HEK293 (cell line): Measurements from ENCODE around the gene SORD.

ENCODE experiments used
- CTCF ChIA-PET: fragments of 350-600 bp; formaldehyde crosslinking; extraction: SDS; loops from one replicate; lab custom pipeline; 2021; ENCODE audit warnings: antibody characterized with exemption; lab: Yijun Ruan, JAX
- POLR2A ChIA-PET: fragments of 300-600 bp; formaldehyde crosslinking; extraction: SDS; loops from one replicate; lab custom pipeline; 2020; ENCODE audit warnings: antibody characterized with exemption, inconsistent platforms; lab: Yijun Ruan, JAX
- H3K27ac ChIP-seq: fragments of 200-500 bp; sonication (Bioruptor generic); 2 replicates; pipeline ENCODE4 v1.5.1; 2014; ENCODE audit warnings: low read depth, low read length, control low read depth, inconsistent platforms; ENCODE audit errors: extremely low read depth
- H3K36me3 ChIP-seq, 2 experiments: fragments of 200-500 bp in 1 of 2; sonication (Bioruptor generic) in 1 of 2; 1 replicate in 1 of 2; 2 replicates in 1 of 2; pipeline ENCODE4 v1.5.1; 2014 to 2017; ENCODE audit warnings: inconsistent platforms in 2 of 2, low read length in 2 of 2; ENCODE audit not compliant: control insufficient read depth in 2 of 2, insufficient read depth in 1 of 2
- H3K4me1 ChIP-seq: fragments of 200-500 bp; sonication (Bioruptor generic); 2 replicates; pipeline ENCODE4 v1.5.1; 2014; ENCODE audit warnings: mild to moderate bottlenecking, low read length, inconsistent platforms; ENCODE audit not compliant: control insufficient read depth, insufficient read depth
- H3K4me3 ChIP-seq: 2 replicates; pipeline ENCODE4 v1.5.1; 2011; ENCODE audit warnings: low read depth, mild to moderate bottlenecking, control low read depth, low read length, moderate library complexity
- H3K9me3 ChIP-seq: fragments of 200-500 bp; sonication (Bioruptor generic); 2 replicates; pipeline ENCODE4 v1.5.1; 2014; ENCODE audit warnings: low read depth, low read length, inconsistent platforms; ENCODE audit not compliant: control insufficient read depth, insufficient read depth
- KLF1 ChIP-seq: fragments of 450-650 bp; formaldehyde crosslinking; IDR thresholded peaks from 2 replicates; pipeline ENCODE4 v1.5.1; 2016; ENCODE audit warnings: missing biosample characterization, missing genetic modification characterization
- REPIN1 ChIP-seq: fragments of 450-650 bp; formaldehyde crosslinking; IDR thresholded peaks from 2 replicates; pipeline ENCODE4 v1.5.1; 2017; ENCODE audit warnings: missing biosample characterization, missing genetic modification characterization, low read depth
- SETDB1 ChIP-seq: IDR thresholded peaks from one replicate; pipeline ENCODE4 v1.6.1; 2017; ENCODE audit warnings: mild to moderate bottlenecking, low read length, moderate library complexity, mixed read lengths; ENCODE audit not compliant: insufficient read length
- ZFP37 ChIP-seq: fragments of 450-650 bp; formaldehyde crosslinking; IDR thresholded peaks from 2 replicates; pipeline ENCODE4 v1.5.1; 2016; ENCODE audit warnings: missing biosample characterization, missing genetic modification characterization
- ZFP41 ChIP-seq: fragments of 450-650 bp; formaldehyde crosslinking; IDR thresholded peaks from 2 replicates; pipeline ENCODE4 v1.5.1; 2016; ENCODE audit warnings: missing biosample characterization, missing genetic modification characterization, borderline replicate concordance
- ZNF19 ChIP-seq: fragments of 450-650 bp; formaldehyde crosslinking; IDR thresholded peaks from 2 replicates; pipeline ENCODE4; 2016; ENCODE audit warnings: missing biosample characterization, missing genetic modification characterization, low read depth
- ZNF211 ChIP-seq: fragments of 450-650 bp; formaldehyde crosslinking; IDR thresholded peaks from 2 replicates; pipeline ENCODE4 v1.5.1; 2016; ENCODE audit warnings: low read depth, missing biosample characterization, missing genetic modification characterization
- ZNF324 ChIP-seq: fragments of 450-650 bp; formaldehyde crosslinking; IDR thresholded peaks from 2 replicates; pipeline ENCODE4 v1.5.1; 2016; ENCODE audit warnings: missing biosample characterization, missing genetic modification characterization
- ZNF394 ChIP-seq: fragments of 450-650 bp; formaldehyde crosslinking; IDR thresholded peaks from 2 replicates; pipeline ENCODE4 v1.5.1; 2016; ENCODE audit warnings: missing biosample characterization, missing genetic modification characterization, mild to moderate bottlenecking, moderate library complexity, borderline replicate concordance
- ZNF404 ChIP-seq: fragments of 450-650 bp; formaldehyde crosslinking; IDR thresholded peaks from 2 replicates; pipeline ENCODE4 v1.5.1; 2017; ENCODE audit warnings: missing biosample characterization, missing genetic modification characterization
- ZNF426 ChIP-seq: fragments of 450-650 bp; formaldehyde crosslinking; IDR thresholded peaks from 2 replicates; pipeline ENCODE4 v1.5.1; 2017; ENCODE audit warnings: missing biosample characterization, missing genetic modification characterization, mild to moderate bottlenecking, inconsistent platforms, moderate library complexity
- ZNF548 ChIP-seq: fragments of 450-650 bp; formaldehyde crosslinking; IDR thresholded peaks from 2 replicates; pipeline ENCODE4 v1.5.1; 2016; ENCODE audit warnings: missing biosample characterization, missing genetic modification characterization
- ZNF558 ChIP-seq: fragments of 450-650 bp; formaldehyde crosslinking; IDR thresholded peaks from 2 replicates; pipeline ENCODE4 v1.5.1; 2016; ENCODE audit warnings: missing biosample characterization, missing genetic modification characterization
- ZNF610 ChIP-seq: fragments of 450-650 bp; formaldehyde crosslinking; IDR thresholded peaks from 2 replicates; pipeline ENCODE4 v1.5.1; 2016; ENCODE audit warnings: missing biosample characterization, missing genetic modification characterization, borderline replicate concordance
- ZNF624 ChIP-seq: fragments of 450-650 bp; formaldehyde crosslinking; IDR thresholded peaks from 2 replicates; pipeline ENCODE4 v1.5.1; 2017; ENCODE audit warnings: missing biosample characterization, missing genetic modification characterization
- ZNF76 ChIP-seq: fragments of 450-650 bp; formaldehyde crosslinking; IDR thresholded peaks from 2 replicates; pipeline ENCODE4; 2016; ENCODE audit warnings: low read depth, missing biosample characterization, missing genetic modification characterization, borderline replicate concordance
- ZNF776 ChIP-seq: fragments of 450-650 bp; formaldehyde crosslinking; IDR thresholded peaks from 2 replicates; pipeline ENCODE4 v1.5.0; 2017; ENCODE audit warnings: missing biosample characterization, missing genetic modification characterization, borderline replicate concordance
- ZNF837 ChIP-seq: fragments of 450-650 bp; formaldehyde crosslinking; IDR thresholded peaks from 2 replicates; pipeline ENCODE4 v1.5.1; 2016; ENCODE audit warnings: missing biosample characterization, missing genetic modification characterization
- ZSCAN16 ChIP-seq: fragments of 450-650 bp; formaldehyde crosslinking; IDR thresholded peaks from 2 replicates; pipeline ENCODE4 v1.5.1; 2016; ENCODE audit warnings: missing biosample characterization, missing genetic modification characterization
- TF ChIP-seq, protein P1 (sequence below): fragments of 450-650 bp; IDR thresholded peaks from 2 replicates; pipeline ENCODE4 v1.5.1; 2018; ENCODE audit warnings: missing biosample characterization, mild to moderate bottlenecking, missing genetic modification characterization
- TF ChIP-seq, protein P2 (sequence below): fragments of 450-650 bp; formaldehyde crosslinking; IDR thresholded peaks from 2 replicates; pipeline ENCODE4 v1.5.1; 2017; ENCODE audit warnings: missing biosample characterization, missing genetic modification characterization
- TF ChIP-seq, protein P3 (sequence below): fragments of 450-650 bp; formaldehyde crosslinking; IDR thresholded peaks from 2 replicates; pipeline ENCODE4 v1.5.1; 2016; ENCODE audit warnings: missing biosample characterization, missing genetic modification characterization
- TF ChIP-seq, protein P4 (sequence below): fragments of 450-650 bp; formaldehyde crosslinking; IDR thresholded peaks from 2 replicates; pipeline ENCODE4 v1.5.1; 2016; ENCODE audit warnings: missing biosample characterization, missing genetic modification characterization, low read depth

Gene SORD

DNA sequence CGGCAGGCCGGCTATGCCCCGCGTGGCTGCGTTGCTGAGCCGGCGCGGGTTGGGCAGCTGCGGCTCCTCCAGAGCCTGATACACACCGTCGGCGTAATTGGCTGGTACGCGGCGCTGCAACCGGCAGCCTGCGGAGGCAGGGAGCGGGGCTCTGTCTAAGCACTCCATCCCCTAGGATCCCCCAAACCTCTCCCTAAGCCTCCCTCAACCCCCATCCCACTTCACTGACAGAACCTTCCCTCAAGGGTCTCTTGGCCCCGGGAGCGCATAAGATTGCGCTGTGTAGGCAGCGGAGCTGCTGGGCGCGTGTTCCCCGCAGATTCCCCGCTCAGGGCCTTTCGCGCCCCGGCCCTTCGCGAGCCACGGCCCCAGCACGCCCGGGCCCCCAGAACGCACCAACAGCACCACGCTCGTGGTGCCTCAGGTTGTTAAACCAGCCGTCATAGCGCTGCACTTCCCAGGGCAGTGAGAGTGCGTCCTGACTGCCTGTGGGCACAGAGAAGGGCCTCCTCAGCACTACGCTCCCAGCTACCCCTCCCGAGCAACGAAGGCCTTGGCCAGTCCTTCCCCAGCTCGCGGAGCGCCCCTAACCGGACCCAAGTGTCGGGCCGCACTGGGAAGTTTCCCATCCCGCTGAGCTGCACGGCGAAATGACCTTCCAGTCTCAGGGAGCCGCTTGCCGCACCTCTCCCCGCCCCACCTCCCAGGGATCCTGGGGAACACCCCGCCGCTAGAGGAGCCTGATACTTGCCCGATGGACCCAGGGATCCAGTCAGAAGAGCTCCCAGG is 89.8 kb downstream of the SORD start:
- H3K9me3 ChIP-seq: no peaks in the 10 kb centered on the region
- peak overlapping the region; percentile 12; the same call in 1 of the 2 replicates for H3K4me3 ChIP-seq
- H3K36me3 ChIP-seq: no peaks in the 10 kb centered on the region
- ChIA-PET POLR2A (no interaction called here), CTCF (interaction anchor here (0.6 to 1.3 kb wide), 2 partner anchors 50 to 91 kb away, joined by 3 to 4 read pairs; no protein-coding TSS in a partner anchor)
- H3K27ac ChIP-seq: no peak overlapping the region
- TF ChIP-seq ZNF624 (tag by site-specific recombination) (no peak), ZNF211 (tag by site-specific recombination) (no peak), ZNF776 (tag by site-specific recombination) (no peak), KLF1 (tag by site-specific recombination) (no peak), ZNF837 (no peak), ZNF404 (tag by site-specific recombination) (no peak), ZNF324 (tag by site-specific recombination) (no peak), ZNF548 (tag by site-specific recombination) (no peak), ZNF394 (tag by site-specific recombination) (no peak)
- TF ChIP-seq, protein P1, sequence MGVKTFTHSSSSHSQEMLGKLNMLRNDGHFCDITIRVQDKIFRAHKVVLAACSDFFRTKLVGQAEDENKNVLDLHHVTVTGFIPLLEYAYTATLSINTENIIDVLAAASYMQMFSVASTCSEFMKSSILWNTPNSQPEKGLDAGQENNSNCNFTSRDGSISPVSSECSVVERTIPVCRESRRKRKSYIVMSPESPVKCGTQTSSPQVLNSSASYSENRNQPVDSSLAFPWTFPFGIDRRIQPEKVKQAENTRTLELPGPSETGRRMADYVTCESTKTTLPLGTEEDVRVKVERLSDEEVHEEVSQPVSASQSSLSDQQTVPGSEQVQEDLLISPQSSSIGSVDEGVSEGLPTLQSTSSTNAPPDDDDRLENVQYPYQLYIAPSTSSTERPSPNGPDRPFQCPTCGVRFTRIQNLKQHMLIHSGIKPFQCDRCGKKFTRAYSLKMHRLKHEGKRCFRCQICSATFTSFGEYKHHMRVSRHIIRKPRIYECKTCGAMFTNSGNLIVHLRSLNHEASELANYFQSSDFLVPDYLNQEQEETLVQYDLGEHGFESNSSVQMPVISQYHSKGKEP (tag by site-specific recombination): no peak
- TF ChIP-seq, protein P2, sequence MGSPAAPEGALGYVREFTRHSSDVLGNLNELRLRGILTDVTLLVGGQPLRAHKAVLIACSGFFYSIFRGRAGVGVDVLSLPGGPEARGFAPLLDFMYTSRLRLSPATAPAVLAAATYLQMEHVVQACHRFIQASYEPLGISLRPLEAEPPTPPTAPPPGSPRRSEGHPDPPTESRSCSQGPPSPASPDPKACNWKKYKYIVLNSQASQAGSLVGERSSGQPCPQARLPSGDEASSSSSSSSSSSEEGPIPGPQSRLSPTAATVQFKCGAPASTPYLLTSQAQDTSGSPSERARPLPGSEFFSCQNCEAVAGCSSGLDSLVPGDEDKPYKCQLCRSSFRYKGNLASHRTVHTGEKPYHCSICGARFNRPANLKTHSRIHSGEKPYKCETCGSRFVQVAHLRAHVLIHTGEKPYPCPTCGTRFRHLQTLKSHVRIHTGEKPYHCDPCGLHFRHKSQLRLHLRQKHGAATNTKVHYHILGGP (tag by site-specific recombination): no peak
- no peaks in the 10 kb centered on the region for H3K4me1 ChIP-seq

DNA sequence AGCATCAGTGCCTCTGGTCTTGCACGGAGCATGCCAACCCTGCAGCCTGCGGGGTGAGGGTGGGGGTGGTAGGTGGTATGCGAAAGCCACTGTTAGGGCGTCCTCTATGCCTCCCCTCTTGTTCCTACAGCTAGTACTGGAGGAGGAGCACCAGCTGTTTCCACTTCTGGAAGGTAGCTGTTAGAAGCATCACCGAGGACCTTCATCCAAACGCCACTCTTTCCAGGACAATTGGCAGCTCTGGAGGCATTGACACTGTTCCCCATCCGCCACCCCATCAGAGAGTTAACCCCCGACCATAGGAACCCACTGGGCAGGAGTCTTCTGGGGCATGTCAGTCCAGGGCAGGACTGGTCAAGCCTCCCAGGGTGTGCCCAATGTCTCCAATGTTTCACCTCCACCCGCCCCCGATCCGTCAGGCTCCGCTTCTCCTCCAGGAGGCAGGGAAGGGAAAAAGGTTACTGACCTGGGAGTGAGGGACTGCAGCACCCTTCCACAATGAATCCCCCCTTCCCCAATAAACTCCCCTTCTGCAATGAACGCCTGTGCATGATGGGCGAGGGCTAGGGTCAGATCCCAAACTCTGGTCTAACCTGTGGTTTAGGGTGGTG is 90.5 kb downstream of the SORD start:
- no peaks in the 10 kb centered on the region for H3K36me3 ChIP-seq
- H3K9me3 ChIP-seq: no peaks in the 10 kb centered on the region
- CTCF ChIA-PET: interaction anchor here (0.6 kb wide), 1 partner anchor 92 kb away, joined by 3 read pairs; no protein-coding TSS in a partner anchor
- no peaks in the 10 kb centered on the region for H3K4me1 ChIP-seq
- H3K27ac ChIP-seq: no peak overlapping the region
- TF ChIP-seq ZNF558 (tag by site-specific recombination) (no peak), ZSCAN16 (tag by site-specific recombination) (no peak), ZNF76 (tag by site-specific recombination) (no peak), ZNF19 (tag by site-specific recombination) (no peak), REPIN1 (no peak), SETDB1 (no peak), ZFP37 (tag by site-specific recombination) (no peak), ZNF610 (tag by site-specific recombination) (no peak), ZNF324 (tag by site-specific recombination) (no peak), ZFP41 (tag by site-specific recombination) (no peak), ZNF426 (no peak)
- TF ChIP-seq, protein P3, sequence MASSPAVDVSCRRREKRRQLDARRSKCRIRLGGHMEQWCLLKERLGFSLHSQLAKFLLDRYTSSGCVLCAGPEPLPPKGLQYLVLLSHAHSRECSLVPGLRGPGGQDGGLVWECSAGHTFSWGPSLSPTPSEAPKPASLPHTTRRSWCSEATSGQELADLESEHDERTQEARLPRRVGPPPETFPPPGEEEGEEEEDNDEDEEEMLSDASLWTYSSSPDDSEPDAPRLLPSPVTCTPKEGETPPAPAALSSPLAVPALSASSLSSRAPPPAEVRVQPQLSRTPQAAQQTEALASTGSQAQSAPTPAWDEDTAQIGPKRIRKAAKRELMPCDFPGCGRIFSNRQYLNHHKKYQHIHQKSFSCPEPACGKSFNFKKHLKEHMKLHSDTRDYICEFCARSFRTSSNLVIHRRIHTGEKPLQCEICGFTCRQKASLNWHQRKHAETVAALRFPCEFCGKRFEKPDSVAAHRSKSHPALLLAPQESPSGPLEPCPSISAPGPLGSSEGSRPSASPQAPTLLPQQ (tag by site-specific recombination): no peak
- TF ChIP-seq, protein P4, sequence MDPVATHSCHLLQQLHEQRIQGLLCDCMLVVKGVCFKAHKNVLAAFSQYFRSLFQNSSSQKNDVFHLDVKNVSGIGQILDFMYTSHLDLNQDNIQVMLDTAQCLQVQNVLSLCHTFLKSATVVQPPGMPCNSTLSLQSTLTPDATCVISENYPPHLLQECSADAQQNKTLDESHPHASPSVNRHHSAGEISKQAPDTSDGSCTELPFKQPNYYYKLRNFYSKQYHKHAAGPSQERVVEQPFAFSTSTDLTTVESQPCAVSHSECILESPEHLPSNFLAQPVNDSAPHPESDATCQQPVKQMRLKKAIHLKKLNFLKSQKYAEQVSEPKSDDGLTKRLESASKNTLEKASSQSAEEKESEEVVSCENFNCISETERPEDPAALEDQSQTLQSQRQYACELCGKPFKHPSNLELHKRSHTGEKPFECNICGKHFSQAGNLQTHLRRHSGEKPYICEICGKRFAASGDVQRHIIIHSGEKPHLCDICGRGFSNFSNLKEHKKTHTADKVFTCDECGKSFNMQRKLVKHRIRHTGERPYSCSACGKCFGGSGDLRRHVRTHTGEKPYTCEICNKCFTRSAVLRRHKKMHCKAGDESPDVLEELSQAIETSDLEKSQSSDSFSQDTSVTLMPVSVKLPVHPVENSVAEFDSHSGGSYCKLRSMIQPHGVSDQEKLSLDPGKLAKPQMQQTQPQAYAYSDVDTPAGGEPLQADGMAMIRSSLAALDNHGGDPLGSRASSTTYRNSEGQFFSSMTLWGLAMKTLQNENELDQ: no peak
- TF ChIP-seq, all 188 proteins: peak for 0
- H3K4me3 ChIP-seq: no peak overlapping the region
- POLR2A ChIA-PET: no interaction called here
